Measurements from ENCODE around the gene TTC32.

TTC32 gene

DNA sequence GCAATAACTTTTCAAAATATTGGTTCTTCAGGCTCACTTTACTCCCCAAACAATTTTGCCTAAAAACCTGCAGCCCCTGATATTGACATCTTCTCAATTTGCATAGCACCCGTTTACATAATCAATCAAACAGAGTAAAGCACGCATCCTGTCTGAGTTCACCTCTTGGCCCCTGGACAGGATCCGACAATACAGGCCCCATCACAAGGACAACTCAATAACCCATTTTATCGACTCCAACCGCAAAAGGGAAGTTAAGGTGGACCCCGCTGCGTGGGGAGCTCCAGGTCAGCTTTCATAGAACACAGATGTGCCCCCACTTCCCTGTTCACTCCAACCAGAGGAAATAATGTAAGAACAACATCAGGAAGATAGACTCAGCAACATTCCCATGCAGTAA is 44.7 kb downstream of the TTC32 start:
- Histone ChIP-seq H3K4me1 (ENCODE audit: insufficient read depth, low read length) (no peaks in the 10 kb centered on the region), H3K4me3 (ENCODE audit: low read depth in 1 of 2, low read length in 2 of 2) (no peak overlapping the region), H3K36me3 (ENCODE audit: insufficient read depth, low read length) (no peaks in the 10 kb centered on the region), H4K20me1 (ENCODE audit: insufficient read depth, low read length) (no peaks in the 10 kb centered on the region), H3K27ac (ENCODE audit: low read length) (no peak overlapping the region), H3K9ac (ENCODE audit: low read depth, low read length) (no peak overlapping the region), H2AFZ (ENCODE audit: low read depth, low read length) (no peak overlapping the region), H3K4me2 (ENCODE audit: insufficient read depth, low read length) (no peak overlapping the region), H3K27me3 (ENCODE audit: insufficient read depth, low read length, poor library complexity) (peaks cover 4% of the 10 kb centered on the region), H3K9me3 (ENCODE audit: insufficient read depth, low read length, severe bottlenecking) (no peaks in the 10 kb centered on the region), H3K79me2 (ENCODE audit: insufficient read depth, low read length) (no peaks in the 10 kb centered on the region)
- TF ChIP-seq, protein P1, sequence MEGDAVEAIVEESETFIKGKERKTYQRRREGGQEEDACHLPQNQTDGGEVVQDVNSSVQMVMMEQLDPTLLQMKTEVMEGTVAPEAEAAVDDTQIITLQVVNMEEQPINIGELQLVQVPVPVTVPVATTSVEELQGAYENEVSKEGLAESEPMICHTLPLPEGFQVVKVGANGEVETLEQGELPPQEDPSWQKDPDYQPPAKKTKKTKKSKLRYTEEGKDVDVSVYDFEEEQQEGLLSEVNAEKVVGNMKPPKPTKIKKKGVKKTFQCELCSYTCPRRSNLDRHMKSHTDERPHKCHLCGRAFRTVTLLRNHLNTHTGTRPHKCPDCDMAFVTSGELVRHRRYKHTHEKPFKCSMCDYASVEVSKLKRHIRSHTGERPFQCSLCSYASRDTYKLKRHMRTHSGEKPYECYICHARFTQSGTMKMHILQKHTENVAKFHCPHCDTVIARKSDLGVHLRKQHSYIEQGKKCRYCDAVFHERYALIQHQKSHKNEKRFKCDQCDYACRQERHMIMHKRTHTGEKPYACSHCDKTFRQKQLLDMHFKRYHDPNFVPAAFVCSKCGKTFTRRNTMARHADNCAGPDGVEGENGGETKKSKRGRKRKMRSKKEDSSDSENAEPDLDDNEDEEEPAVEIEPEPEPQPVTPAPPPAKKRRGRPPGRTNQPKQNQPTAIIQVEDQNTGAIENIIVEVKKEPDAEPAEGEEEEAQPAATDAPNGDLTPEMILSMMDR (IDR thresholded peaks at IDR 0.05; ENCODE audit: borderline replicate concordance, extremely low read depth, low read length, poor library complexity, severe bottlenecking): no peak
- no peak for TF ChIP-seq EZH2 (IDR thresholded peaks at IDR 0.05; ENCODE audit: borderline replicate concordance, low read depth, low read length, severe bottlenecking)
- DNase-seq (no peak), ATAC-seq (ENCODE audit: insufficient read depth, low read depth) (no peak)

DNA sequence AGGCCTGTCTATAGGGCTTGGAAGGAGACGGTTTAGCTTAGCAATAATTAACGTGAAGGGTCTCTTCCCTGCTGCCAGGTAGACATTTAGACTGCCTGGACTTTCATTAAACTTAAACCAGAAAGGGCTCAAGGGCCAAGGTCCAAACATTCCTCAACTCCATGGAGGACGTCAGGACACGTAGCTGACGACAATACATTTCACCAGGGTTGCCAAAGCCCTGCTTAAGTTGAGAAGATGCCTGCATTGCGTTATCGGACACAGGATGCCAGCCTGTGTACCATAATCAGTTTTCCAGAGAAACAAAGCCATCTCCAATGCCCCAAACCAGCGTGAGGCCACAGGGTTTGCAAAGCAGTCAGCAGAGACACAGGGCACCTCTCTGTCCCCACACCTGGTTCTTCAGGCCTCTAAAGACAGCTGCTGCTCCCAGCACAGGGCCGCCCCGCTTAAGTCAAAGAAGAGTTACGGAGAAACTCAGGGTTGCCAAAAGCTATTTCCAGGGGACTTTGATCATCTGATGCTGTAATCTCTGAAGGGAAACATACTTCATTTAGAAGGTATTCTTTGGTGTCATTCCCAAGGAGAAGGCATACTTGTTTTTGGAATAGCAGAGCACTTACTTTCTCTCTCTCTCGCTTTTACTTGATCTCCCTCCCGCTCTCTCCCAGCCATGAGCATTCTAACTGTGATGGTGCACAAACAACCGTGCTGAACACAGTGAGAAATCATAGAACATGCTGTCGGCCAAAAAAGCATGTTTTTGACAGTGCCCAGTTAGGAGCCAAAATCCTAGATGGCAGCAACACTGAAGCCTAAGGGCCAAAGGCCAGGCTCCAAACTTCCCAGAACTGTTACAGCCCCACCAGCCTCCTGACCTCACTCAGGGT is 46.0 kb downstream of the TTC32 start:
- Histone ChIP-seq H3K27me3 (ENCODE audit: insufficient read depth, low read length, poor library complexity) (peaks cover 4% of the 10 kb centered on the region), H3K4me2 (ENCODE audit: insufficient read depth, low read length) (no peak overlapping the region), H3K79me2 (ENCODE audit: insufficient read depth, low read length) (no peaks in the 10 kb centered on the region), H3K9me3 (ENCODE audit: insufficient read depth, low read length, severe bottlenecking) (no peaks in the 10 kb centered on the region), H3K36me3 (ENCODE audit: insufficient read depth, low read length) (no peaks in the 10 kb centered on the region), H3K9ac (ENCODE audit: low read depth, low read length) (no peak overlapping the region), H4K20me1 (ENCODE audit: insufficient read depth, low read length) (no peaks in the 10 kb centered on the region), H3K4me3 (ENCODE audit: low read depth in 1 of 2, low read length in 2 of 2) (no peak overlapping the region), H3K27ac (ENCODE audit: low read length) (no peak overlapping the region), H3K4me1 (ENCODE audit: insufficient read depth, low read length) (no peaks in the 10 kb centered on the region), H2AFZ (ENCODE audit: low read depth, low read length) (no peak overlapping the region)
- TF ChIP-seq EZH2 (IDR thresholded peaks at IDR 0.05; ENCODE audit: borderline replicate concordance, low read depth, low read length, severe bottlenecking): no peak
- TF ChIP-seq, protein P1 (IDR thresholded peaks at IDR 0.05; ENCODE audit: borderline replicate concordance, extremely low read depth, low read length, poor library complexity, severe bottlenecking): no peak
- no peak for DNase-seq
- ATAC-seq (ENCODE audit: insufficient read depth, low read depth): no peak

DNA sequence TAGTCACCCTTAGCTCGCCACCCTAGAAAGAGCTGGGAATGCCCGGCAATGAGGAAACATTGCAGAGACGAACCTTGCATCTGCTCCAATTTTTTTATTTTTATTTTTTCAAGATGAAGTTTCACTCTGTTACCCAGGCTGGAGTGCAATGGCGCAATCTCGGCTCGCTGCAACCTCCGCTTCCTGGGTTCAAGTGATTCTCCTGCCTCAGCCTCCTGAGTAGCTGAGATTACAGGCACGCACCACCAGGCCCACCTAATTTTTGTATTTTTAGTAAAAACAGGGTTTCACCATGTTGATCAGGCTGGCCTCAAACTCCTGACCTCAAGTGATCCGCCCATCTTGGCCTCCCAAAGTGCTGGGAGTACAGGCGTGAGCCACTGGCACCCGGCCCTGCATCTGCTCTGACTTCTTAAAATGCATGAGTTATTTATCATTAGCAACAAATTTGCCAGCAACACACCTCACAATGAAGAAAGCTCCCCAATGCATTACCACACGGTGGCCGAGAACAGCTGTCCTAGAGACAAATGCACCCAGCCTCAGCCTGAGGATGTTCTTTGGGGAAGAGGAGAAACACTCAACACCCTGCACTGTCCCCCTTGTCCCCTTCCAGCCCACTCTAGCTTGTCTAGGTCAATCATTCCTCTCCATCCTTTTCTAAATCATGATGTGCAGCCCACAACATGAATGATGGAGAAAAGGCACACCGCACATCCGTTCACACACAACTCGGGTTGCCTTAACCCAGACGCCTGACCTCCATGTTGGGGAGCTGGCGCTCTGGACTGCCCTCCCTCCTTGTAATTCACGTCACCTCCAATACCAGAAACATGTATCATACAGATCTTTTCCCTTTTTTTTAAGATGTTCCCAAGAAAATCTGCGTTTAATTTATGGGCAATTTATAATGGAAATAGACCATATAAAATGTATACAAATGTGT is 46.9 kb downstream of the TTC32 start:
- Histone ChIP-seq H3K79me2 (ENCODE audit: insufficient read depth, low read length) (no peaks in the 10 kb centered on the region), H3K9ac (ENCODE audit: low read depth, low read length) (no peak overlapping the region), H3K27me3 (ENCODE audit: insufficient read depth, low read length, poor library complexity) (peaks cover 4% of the 10 kb centered on the region), H4K20me1 (ENCODE audit: insufficient read depth, low read length) (no peaks in the 10 kb centered on the region), H3K27ac (ENCODE audit: low read length) (no peak overlapping the region), H3K4me1 (ENCODE audit: insufficient read depth, low read length) (no peaks in the 10 kb centered on the region), H3K9me3 (ENCODE audit: insufficient read depth, low read length, severe bottlenecking) (no peaks in the 10 kb centered on the region), H3K4me2 (ENCODE audit: insufficient read depth, low read length) (no peak overlapping the region), H3K36me3 (ENCODE audit: insufficient read depth, low read length) (no peaks in the 10 kb centered on the region), H2AFZ (ENCODE audit: low read depth, low read length) (no peak overlapping the region), H3K4me3 (ENCODE audit: low read depth in 1 of 2, low read length in 2 of 2) (no peak overlapping the region)
- DNase-seq (no peak), ATAC-seq (ENCODE audit: insufficient read depth, low read depth) (no peak)
- TF ChIP-seq, protein P1 (IDR thresholded peaks at IDR 0.05; ENCODE audit: borderline replicate concordance, extremely low read depth, low read length, poor library complexity, severe bottlenecking): no peak
- TF ChIP-seq EZH2 (IDR thresholded peaks at IDR 0.05; ENCODE audit: borderline replicate concordance, low read depth, low read length, severe bottlenecking): no peak
